NCI-H1417 treated with DMSO at 0.1 percent for 48 hours (cell line): Measurements from ENCODE around the gene ADAM11.
A peak's percentile ranks its signal among the peaks of the same experiment; 100 is the strongest.

Source experiments
- DNase-seq: peaks from one replicate; lab custom pipeline; 2025; lab: John Stamatoyannopoulos, UW

Gene ADAM11

DNA sequence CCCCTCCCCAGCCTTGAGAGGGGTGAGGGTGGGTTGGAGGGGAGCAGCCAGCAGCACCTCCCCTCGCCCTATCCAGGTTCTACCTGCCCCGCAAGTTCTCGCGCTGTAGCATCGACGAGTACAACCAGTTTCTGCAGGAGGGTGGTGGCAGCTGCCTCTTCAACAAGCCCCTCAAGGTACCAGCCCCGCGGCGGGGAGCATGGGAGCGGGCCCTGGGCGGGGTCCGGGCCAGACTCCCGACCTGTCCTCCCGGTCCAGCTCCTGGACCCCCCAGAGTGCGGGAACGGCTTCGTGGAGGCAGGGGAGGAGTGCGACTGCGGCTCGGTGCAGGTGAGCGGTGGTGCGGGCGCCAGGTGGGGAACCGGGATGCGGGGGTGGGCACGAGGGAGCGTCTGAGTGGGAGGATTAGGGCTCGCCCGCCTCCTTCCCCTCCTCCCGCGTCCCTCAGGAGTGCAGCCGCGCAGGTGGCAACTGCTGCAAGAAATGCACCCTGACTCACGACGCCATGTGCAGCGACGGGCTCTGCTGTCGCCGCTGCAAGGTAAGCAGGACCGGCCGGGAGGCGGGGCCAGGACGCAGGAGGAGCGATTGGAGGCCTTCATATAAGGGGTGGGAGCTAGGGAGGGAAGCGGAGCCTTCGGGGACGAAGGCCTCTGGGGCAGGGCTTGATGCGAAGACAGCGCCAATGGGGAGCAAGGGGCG, 16.5 kb downstream of the ADAM11 start:
- DNase-seq = peak; percentile 91

DNA sequence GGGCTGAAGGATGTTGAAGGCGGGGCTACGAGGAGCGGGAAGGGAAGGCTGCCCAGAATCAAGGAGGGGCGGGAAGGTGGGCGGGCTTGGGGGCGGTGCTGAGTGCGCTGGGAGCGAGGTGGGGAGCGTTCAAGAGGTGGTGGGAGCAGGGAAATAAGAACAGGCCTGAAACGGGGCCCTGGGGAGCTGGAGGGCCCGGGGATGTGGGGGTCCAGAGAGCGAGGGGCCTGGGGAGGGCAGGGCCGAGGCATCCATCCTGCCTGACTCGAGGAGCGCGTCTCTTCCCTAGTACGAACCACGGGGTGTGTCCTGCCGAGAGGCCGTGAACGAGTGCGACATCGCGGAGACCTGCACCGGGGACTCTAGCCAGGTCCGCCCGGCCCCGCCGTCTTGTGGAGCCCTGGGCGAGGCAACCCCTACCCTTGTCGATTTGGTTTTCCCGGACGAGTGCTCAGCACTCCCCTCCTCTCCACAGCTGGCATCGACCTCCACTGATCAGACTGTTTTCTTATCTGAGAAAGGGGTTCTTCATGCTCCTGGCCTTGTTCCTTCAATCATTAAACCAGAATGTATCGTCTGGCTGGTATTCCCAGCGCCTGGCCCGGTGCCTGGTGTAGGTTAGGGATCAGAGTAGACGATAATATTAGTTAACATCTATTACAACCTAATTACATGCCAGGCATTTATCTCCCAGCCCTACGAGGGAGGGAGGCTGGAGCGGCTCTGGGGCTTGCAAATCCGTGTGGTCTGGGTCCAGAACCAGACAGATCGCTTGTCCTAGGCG, 17.2 kb downstream of the ADAM11 start:
- DNase-seq = no peak

DNA sequence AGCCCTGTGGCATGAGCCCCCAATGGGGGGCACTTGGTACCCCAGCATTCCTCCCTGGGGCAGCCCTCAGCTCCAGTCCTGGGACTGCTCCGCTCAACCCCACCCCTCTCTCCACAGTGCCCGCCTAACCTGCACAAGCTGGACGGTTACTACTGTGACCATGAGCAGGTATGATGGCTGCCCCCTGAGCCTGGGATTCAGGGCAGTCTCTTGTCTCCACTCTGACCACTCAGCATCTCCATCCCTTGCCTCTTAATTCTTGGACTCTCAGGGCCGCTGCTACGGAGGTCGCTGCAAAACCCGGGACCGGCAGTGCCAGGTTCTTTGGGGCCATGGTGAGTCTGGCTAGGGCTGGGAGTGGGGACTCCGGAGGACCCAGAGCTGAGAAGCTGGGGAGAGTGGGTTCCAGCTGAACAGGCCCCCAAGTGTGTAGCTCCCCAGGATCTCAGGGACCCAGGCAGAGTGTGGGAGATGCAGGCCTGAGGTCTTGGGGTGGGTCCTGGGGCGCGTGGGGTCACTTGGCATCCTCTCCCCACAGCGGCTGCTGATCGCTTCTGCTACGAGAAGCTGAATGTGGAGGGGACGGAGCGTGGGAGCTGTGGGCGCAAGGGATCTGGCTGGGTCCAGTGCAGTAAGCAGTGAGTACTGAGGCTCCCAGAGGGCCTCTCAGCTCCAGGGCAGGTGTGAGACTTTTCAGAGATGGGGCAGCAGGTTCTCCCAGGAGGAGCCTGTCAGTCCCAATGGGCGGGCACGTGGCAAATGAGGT, 18.0 kb downstream of the ADAM11 start:
- DNase-seq = no peak

DNA sequence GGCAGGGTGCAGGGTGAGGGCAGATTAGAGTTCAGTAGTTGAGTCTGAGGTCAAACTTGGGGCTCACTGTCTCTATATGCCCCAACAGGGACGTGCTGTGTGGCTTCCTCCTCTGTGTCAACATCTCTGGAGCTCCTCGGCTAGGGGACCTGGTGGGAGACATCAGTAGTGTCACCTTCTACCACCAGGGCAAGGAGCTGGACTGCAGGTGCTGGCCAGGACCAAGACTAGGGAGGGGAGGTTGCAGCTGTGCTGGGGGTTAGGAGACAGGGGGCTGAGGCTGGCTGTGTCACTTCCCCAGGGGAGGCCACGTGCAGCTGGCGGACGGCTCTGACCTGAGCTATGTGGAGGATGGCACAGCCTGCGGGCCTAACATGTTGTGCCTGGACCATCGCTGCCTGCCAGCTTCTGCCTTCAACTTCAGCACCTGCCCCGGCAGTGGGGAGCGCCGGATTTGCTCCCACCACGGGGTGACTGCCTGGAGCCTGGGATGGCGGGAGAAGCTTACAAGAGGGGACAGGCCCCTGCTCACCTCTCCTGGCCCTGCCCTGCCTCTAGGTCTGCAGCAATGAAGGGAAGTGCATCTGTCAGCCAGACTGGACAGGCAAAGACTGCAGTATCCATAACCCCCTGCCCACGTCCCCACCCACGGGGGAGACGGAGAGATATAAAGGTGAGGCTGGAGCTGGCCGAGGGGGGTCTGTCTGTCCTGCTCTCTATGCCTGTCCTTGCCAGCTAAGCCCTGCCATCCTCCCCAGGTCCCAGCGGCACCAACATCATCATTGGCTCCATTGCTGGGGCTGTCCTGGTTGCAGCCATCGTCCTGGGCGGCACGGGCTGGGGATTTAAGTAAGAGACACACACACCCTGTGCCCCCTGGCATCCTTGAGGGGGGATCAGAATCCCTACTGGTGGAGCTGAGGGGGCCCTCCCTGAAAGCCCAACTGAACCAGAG, 18.9 kb downstream of the ADAM11 start:
- DNase-seq = no peak

DNA sequence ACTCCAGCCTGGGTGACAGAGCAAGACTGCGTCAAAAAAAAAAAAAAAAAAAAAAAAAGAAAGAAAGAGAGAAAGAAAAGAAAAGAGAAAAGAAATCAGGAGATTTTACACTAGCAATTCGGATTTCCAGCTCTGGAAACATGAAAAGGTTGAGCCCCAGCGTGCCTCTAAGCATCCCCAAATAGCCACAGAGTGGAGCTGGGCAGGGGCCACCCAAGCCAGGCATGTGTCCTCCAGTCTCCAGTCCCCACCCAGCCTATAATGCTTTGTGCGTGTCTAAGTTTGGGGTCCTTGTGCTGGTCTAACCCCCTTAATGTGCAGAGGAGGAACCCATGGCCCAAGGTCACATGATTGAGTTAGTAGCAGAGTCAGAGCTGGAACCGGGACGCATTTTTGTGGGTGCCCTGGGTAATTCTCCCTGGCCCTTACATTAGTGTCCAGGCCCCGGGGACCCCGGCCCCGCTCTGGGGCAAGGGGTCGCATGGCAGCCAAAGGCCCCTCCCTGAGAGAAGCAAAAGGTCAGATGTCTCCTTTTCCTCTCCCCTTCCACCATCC, 19.9 kb downstream of the ADAM11 start:
- DNase-seq = no peak

DNA sequence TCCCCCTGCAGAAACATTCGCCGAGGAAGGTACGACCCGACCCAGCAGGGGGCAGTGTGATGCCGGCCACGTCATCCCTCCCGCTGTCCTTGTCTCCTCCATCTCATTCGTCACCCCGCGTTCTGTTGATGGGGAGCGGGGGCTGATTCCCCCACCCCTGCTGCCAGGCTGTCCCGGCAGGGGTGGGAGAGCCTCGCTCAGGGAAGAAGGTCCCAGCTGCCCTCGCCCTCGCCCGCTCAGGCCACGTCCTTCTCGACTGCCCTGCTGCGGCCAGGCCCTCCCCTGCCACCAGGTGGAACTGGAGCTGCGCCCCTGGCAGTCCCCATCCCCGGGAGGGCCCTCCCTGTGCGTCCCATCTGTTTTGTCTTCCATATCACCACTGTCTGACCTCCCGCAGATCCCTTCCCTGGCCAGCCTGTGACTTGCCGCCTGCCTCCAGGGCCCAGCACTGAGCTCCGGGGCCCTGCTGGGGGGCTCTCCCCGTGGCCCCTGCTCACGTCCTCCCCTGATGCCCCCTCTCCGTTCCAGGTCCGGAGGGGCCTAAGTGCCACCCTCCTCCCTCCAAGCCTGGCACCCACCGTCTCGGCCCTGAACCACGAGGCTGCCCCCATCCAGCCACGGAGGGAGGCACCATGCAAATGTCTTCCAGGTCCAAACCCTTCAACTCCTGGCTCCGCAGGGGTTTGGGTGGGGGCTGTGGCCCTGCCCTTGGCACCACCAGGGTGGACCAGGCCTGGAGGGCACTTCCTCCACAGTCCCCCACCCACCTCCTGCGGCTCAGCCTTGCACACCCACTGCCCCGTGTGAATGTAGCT, 20.6 kb downstream of the ADAM11 start:
- no peak for DNase-seq

DNA sequence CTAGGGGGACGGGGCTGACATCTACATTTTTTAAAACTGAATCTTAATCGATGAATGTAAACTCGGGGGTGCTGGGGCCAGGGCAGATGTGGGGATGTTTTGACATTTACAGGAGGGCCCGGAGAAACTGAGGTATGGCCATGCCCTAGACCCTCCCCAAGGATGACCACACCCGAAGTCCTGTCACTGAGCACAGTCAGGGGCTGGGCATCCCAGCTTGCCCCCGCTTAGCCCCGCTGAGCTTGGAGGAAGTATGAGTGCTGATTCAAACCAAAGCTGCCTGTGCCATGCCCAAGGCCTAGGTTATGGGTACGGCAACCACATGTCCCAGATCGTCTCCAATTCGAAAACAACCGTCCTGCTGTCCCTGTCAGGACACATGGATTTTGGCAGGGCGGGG, 21.4 kb downstream of the ADAM11 start:
- DNase-seq = no peak

DNA sequence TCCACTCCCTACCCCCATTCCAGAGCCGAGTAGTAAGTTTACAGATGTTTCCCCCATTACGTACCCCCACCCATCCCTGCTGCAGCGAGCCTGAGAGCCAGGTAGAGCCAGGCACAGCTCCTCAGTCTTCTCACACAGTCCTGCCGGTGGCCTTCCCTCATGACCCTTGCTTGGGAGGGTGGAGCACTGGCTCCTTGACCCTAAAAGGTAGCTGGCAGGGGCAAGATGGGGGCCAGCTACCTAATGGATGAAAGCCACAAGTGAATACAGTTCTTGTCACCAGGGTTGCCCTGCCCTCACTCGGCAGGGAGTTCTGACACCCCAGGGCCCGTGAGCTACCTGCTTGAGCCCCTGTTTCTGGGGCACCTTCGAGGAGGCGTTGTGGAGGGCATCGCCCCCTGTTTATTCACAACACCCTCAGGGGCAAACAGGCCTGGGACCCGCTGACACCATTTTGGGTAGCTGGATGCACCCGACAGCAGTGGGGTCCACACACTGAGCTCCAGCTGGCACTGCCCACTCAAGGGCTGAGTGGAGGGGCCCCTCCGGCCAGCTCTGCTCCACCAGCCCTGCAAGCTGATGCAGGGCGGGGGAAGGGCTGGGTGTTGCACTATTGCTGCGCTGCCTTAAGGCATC, 22.2 kb downstream of the ADAM11 start:
- no peak for DNase-seq

DNA sequence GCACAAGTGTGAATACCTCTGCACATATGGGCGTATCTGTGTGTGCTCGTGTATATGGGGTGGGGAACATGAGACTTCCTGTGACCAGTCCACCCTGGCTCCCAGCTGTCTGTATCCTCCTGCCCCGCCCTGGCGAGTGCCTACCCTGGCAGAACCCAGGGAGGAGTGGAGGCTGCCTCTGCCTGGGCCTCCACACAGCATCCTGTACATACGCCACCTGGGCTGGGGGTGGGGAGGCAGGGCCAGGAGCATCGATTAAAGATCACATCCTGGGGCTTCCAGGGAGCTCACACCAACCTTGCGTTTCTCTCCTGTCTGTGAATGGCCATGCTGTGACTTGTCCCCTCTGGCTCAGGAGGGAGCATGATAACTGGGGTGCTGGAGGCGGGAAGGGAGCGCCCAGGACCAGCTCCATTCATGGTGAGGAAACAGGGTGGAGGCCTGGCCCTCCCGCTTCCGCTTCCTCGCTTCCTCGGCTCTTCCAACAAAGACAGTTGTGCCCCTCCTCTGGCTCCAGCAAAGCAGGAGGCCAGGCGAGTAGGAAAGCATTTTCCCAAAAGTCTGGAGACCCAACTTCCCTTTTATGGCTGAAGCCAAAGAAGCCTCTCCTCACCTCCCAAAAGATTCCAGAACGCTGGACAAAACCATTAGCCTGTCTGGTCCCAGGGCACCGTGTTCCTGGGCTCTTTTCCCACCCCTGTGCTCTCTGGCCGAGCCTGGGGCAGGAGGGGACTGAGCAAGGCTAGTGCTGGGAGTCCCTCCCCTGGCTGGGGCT, 22.9 kb downstream of the ADAM11 start:
- DNase-seq = no peak

DNA sequence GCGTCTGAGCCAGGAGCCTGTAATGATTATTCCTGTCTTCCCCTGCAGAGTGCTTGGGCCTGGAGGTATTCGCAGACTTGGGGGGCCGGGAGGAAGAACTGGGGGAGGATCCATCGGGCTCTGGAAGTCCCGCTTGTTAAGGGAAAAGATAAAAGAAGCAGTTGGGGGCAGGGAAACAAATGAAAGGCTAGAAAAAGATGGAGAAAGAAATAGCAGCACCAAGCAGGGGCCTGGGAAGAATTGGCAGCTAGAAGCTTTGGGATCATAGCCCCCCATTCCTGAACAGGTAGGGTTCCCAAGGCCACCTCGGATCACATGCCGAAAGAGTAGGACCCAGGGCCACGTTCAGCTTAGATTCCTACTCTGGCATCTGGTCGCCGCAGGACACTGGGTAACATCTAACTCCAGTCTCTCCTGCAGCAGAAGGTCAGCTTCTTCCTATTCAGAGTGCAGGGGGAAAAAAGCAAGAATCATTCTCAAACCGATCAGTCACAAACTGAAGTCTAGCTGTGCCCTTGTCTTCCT, 23.6 kb downstream of the ADAM11 start:
- DNase-seq = no peak

DNA sequence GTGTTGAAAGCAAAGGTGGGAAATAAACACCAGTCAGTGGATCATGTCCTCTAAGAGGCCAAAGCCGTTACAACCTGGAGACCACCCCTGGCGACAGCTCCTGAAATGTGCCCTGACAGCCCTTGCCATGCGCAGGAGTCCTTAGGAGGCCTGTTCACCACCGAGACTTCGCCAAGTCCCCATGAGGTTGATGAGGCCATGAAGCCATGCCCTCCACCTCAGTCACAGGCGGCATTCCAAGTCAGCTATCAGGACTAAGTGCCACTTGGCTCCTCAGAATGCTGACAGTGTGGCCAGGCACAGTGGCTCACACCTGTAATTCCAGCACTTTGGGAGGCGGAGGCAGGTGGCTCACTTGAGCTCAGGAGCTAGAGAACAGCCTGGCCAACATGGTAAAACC, 27.1 kb downstream of the ADAM11 start:
- DNase-seq = no peak

DNA sequence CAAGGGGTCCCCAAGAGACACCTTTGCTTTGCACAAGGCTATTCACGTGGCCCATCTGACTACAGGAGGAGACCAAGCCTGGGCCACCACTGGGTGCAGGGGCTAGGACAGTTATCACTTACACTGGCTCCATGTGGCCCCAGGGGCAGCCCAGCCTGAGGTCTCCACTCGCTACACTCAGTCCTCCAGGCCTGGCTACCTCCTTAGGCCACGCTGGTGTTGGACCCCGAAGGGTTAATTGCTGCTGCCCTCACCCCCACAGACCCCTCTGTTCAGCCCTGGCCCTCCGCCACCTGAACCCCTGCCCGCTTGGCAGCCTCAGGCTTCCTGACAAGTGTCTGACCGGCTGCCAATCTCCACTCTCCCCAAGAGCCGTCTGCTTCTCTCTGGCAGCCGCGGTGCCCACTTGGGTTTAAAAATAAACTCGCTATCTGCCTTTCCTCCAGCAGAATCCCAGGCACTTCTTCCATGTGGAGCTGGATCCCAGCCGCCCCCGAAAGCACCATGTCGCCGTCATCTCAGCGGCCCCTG, 27.8 kb downstream of the ADAM11 start:
- no peak for DNase-seq

DNA sequence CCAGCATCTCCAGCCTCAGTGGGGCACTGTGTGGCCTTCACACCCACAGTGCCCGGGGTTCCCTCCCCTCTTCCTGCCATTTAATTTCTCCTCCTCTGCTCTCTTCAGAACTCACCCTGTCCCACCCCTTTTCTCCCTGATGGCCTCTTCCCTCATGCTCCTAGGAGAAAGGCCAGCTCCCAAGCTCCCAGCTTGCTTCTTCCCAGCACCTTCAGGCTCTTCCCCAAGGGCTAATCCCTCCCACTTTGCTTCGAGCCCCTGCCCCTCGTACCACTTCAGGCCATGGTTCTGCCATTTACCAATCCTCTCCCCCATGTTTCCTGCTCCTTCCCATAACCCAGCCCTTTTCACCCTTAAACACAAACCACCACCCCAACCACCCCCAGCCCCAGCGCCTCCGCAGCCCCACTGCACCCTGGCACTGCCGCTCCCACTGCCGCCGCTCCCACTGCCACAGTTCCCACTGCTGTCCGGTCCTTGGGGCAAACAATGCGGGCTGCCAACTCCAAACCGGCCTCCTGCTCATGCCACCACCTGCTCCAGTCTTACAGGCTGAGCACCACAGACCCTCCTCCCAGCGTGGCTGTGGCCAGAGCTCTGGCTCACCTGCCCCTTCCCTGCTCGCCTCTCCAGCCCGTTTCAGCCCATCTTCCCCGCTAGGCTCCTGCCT, 28.6 kb downstream of the ADAM11 start:
- DNase-seq = no peak

DNA sequence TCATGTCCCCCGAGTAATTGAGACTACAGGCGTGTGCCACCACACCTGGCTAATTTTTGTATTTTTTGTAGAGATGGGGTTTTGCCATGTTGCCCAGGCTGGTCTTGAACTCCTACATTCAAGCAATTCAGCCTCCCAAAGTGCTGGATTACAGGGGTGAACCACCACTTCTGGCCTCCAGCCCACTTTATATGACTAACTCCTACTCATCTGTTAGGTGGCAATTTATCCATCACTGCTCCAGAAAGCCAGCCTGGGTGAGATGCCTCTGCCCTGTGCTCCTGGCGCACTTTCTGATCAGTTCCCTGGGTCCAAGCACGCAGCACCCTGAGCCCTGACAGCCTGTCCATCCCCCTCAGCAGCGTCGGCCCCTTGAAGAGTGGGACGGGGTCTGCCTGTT, 29.4 kb downstream of the ADAM11 start:
- DNase-seq = no peak

DNA sequence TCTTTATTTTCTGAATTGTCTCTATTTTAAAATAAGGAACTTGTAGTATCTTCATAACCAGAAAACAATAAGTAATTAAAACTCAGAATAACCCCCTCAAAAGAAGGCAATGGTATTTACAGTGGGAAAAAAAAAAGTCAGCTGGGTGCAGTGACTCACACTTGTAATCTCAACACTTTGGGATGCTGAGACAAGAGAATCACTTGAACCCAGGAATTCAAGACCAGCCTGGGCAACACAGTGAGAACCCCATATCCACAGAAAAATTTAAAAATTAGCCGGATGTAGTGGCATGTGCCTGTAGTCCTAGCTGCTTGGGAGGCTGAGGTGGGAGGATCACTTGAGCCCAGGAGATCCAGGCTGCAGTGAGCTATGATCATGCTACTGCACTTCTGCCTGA, 33.5 kb downstream of the ADAM11 start:
- no peak for DNase-seq

DNA sequence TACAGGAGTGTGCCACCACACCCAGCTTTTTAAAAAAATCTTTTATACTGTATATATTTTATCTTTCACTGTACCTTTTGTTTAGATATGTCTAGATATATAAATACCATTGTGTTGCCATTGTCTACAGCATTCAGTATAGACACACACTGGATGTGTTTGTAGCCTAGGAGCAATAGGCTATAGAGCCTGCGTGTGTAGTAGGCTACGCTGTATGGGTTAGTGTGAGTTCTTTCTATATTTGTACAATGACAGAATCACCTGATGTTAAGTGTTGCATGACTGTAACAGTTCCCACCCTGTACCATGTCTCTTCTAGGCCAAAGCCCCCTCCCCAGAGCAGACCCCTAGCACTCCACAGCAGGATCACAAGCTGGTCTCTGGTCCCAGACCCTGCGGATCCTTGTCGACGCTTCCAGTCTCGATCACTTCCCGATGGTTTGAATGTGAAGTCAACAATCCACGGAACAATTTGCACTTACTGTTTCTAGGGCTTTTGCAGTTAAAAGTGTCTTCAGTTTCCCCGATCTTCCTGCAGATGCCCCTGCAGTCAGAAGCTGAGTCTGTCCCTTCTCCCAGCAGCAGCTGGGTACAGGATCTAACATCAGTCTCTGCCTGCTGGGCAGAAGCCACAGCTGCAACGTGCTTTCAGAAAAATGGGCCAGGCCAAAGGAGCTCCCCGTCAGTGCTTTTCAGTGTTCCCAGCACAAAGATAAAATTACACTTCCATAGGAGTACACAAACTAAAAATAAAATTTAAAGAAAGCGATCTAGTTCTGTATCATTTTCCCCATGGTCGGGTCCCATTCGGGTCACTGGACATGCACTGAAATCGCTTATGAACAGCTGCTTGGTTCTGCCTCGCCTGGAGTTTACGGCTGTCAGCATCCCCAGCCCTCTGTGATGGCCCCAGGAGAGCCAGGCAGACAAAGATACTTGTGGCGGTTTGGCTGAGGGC, 35.4 kb downstream of the ADAM11 start:
- DNase-seq = no peak

DNA sequence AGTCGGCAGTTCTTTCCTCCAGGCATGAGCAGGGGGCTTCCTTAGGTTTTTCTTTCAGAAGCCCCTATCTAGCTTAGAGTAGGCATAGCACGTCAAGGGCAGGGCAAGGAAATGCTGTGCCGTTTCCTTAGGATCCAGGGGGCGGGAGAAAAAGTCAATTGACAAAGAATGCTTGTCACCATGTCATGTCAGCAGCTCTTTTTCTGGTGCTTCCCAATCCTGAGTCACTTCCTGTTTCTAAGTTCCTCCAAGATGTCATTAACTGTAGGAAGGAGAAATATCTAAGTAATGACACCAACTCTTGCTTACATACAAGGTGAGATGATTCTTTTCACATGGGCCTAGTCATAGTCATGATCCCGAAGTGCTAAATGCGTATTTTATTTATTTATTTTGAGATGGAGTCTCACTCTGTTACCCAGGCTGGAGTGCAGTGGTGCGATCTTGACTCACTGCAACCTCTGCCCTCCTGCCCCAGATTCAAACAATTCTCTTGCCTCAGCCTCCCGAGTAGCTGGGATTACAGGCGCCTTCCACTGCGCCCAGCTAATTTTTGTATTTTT, 36.1 kb downstream of the ADAM11 start:
- no peak for DNase-seq
